HG03066 (cell line): Measurements from ENCODE around the gene GRAMD2A.
A peak's percentile ranks its signal among the peaks of the same experiment; 100 is the strongest.

Source experiments
- ATAC-seq: cut with Tn5 transposase; IDR thresholded peaks from one replicate; pipeline ENCODE4 v1.9.1; 2021; ENCODE audit warnings: low read depth; ENCODE audit not compliant: unreplicated experiment

The GRAMD2A gene

DNA sequence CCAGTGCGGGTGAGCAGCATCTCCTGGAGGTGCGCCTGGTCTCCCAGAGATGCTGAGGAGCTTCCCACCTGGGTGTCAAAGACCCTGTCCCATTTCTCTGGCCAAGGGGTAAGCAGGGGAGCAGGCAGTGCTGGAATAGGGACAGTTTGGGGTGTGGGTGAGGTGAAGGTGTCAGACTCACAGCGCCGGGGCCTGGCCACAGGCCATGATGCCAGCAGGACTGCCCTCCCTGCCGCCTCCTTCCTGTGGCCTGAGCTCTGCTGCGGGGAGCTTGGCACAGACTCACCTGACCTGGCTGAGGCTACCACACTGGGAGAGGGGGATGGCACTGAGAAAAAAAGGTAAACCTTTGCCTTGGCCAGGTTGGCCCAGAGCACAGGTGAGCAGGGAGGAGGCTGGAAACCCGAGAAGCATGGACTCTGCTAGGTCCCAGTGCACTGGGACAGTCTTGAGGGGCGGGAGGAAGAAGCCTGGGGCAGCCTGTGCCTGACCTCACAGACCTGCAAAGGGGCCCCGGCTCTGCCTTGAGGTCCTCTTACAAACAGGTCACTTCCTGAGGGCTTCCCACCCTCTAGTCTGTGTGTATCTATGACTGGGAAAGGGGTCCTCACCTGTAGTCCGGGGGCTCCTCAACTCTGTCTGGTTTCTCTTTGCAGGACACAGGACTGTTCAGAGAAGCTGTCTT is 28.2 kb downstream of the GRAMD2A start:
- no peak for ATAC-seq

DNA sequence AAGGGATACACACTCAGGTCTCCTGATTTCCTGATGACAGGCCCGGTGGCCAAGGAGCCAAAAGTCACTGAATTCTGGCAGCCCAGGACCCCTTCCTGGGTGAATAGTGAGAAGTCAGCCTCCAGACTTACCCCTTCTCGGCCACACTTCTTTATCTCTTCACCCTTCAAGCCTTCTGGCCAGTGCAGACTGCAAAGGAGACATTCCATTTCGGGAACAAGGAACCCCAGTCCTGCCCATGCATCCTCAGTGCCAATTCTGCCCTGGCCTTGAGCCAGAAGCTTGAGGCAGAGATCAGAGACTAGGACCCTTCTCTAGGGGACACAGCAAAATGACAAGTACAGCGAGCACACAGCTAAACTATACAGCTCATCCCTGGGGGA is 28.8 kb downstream of the GRAMD2A start:
- ATAC-seq = no peak

DNA sequence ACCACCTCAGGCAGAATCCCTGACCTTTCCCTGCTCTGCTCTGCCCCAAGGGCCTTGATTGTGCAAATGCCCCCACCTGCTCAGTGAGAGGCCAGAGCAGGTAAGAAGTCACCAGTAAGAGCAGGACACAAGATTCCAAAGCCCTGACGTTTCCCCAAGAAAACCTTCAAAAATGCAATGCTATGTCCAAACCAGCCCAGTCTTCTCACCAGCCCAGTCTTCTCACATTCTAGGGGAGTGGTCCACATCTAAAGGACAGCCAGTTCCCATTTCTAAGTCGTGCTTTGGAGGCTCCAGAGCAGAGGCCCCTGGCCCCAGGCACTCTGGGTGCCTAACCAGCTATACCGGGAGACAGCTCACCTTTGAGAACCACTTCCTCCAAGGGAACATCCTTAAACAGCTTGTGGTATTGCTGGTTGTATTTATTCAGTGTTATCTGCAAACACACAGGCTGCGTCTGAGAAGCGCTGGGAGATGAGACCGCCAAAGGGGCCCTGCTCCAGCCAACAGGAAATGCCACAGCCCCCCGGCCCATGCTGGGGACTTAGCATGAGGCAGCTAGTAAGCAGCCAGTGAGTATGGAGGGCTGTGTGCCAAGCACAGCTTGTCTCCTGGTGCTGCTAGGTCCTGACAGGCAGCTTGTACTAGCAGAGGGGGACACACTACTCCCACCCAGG is 29.3 kb downstream of the GRAMD2A start:
- no peak for ATAC-seq

DNA sequence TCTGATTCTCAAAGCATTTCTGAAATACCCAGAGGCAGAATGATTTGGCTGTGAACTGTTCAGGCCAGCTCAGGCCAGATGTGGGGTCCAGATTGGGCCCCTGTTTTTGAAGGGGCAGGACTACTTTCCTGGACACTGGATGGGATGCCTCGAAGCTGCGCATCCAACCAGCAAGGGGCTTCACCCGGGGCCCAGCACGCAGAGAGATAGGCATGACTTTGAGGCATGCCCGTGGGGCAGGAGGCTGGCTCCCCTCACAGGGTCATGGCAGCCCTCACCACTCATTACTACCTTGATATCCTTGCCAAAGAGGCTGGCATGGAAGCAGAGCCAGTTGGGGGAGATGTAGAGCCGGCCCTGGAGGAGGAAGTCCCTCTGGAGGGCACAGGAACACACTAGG is 30.1 kb downstream of the GRAMD2A start:
- ATAC-seq = no peak

DNA sequence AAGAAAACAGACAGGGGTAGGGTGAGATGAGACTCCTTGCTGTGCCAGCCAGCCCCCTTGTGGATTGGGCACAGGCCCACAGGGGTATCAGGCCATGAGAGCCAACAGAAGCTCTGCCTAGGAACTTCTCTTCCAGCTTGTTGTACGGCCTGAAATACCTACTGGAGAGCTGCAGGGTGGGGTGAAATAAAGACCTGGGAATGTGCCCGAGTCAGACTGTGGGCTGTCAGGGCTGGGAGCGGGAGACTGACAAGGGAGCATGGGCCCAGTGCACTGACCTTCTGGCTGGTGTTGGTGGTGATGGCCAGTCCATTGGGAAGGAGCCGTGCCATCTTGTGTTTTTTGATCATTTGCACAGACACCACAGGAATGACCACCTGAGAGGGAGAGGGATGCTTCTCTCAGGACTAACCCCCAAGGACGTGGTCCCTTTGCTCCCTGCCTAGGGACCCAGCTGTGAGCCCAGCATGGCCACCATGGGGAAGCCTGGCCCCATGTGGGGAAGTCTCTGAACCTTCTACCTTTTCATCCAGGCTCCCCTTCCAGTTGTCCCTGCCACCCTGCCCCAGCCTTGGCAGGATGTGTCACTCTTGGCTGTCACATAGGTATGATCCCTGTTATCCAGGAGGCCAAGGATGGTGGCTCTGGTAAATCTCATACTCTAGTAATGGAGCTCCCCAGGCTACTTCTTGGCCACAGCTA is 30.7 kb downstream of the GRAMD2A start:
- ATAC-seq = no peak

DNA sequence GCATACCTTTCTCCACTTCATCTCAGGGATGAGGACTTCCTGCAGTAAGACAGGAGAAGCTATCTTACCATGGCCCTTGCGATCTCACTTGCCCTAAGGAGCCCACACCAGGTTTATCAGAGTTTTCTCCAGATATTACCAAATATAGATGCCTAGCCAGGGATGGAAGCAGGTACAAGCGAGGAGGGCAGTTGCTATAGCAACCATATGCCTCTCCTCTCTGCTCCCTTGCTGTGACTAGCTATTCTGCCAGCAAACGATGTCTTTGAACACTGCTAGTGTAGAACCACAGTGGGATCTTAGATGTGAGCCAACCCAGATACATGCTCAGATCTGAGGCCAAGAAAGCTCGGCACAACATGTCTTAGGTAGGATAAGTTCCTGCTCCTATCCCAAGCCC is 33.9 kb downstream of the GRAMD2A start:
- no peak for ATAC-seq

DNA sequence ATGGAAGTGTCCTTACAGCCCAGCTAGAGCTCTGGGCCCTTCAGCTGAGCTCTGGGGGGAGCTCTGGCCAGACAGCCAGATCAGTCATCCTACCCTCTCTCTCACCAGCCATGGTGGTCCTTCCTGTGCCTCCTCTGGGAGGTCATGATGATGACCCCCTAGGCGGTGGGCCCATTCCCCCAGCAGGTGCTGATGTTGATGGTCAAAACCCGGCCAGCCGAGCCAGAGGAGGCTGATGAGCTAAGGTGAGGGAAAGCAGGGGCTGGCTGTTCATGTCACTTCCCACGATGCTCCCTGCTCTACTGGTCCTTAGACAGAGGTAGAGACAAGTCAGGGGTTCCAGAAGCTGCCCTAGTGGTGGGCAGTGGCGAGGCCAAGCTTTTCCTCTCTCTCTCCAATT is 35.0 kb downstream of the GRAMD2A start:
- ATAC-seq = no peak

DNA sequence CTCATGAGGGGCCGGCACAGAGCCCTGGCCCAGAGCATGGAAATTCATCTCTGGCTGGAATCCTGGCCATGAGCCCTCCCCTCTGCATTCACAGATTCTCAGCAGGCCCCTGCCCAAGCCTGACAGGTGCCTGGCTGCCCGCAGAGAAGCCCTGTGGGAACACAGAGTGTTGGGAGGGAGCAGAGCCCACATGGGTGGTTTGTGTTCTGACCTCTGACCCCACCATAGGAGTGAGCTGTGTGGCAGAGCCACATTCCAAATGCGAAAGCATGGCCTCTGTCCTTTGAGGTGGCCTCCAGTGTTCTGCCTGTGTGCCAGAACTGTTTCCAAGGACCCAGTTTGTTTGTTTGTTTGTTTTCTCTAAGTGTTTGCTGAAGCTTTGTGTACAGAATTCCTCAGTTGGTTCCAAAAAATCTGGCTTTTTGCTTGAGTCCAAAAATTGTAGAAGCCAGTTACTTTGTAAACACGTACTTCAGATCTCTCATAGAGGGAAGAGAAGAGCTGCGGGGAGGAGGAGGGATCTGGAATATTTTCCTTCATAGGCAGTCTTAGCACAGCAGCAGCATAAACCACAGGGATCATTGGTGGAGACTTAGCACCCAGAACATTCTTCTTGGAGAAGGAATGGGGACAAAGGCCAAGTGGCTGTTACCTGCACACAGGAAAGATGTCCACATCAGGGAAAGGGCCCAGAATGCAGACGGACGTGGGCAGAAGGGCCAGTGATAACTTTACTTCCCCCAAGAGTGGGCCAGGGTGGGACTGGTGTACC is 36.0 kb downstream of the GRAMD2A start:
- ATAC-seq = no peak

DNA sequence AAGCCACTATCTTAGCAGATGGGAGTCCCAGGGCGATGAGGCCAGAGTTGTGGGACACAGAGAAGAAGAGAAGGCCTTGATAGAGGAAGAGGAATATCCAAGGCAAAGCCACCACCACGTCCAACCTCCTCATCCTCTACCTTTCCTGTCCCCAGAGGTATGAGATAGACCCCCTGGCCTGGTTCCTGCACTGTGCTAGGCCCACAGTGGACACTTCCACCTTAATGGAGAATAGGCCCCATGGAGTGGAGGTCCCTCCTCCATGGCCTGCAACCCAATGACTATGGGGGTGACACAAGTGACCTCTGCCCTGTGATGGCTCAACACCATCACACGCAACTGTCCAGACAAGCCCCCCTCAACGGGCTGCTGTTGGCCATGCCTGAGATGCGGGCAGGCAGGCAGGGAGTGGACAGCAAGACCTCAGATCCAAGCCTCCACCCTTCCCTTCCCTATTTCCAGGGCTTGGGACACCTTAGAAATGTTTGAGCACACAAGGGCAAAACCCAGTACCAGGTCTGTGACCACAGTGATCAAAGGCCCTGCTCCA is 36.8 kb downstream of the GRAMD2A start:
- ATAC-seq = no peak

DNA sequence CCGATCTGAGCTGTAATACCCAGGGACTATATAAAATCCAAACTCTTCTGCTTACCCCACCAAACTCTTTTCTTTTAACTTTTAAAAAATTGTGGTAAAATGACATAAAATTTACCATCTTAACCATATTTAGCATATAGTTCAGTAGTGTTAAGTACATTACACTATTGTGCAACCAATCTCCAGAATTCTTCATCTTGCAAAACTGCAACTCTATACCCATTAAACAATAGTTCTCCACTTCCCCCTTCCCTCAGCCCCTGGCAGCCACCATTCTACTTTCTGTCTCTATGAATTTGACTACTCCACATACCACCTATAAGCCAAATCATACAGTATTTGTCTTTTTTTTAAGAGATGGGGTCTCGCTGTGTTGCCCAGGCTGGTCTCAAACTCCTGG is 40.7 kb downstream of the GRAMD2A start:
- ATAC-seq = no peak

DNA sequence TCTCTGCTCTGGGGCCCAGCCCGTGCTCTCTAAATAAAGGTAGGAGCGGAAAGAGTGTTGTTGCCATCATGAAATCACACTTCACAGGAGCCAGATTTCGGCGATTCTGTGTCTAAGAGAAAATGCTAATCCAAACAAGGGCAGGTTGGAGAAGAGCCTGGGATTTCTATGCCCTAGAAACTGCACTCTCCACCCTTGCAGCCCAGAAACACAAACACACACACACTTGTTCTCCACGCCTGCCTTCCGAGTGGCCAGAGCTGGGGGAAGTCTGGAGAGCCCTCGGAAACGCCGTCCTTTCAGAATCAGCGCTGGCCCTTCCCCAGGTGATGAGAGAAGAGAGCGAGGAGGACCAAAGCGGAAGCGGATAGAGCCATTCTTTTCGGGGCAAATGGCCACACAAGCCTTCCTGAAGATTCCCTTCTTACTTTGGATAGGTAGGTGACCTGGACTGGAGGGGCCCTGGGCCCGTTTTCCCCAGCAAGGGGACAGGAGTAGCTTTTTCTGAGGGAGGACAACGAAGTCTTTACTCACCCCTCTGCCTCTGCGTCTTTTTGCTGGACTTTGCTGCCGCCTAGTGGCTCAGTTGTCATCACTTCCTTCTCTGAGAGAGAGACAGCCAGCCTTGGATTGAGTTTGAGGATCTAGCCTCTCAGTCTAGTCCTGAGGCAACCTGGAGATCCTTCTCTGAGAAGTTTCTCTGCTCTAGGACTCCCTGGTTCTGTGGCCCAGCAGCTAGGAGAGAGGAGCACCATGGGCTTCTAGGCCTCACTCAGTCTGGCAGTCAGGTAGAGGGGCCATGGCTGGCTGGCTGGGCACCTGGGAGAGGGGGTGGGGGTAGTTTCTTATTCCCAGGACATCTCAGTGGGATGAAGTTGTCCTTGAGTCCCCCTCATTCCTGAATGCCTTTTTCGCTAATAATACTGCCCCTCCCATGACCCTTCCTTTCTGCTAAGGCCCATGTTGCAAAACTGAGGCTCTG is 41.7 kb downstream of the GRAMD2A start:
- no peak for ATAC-seq

DNA sequence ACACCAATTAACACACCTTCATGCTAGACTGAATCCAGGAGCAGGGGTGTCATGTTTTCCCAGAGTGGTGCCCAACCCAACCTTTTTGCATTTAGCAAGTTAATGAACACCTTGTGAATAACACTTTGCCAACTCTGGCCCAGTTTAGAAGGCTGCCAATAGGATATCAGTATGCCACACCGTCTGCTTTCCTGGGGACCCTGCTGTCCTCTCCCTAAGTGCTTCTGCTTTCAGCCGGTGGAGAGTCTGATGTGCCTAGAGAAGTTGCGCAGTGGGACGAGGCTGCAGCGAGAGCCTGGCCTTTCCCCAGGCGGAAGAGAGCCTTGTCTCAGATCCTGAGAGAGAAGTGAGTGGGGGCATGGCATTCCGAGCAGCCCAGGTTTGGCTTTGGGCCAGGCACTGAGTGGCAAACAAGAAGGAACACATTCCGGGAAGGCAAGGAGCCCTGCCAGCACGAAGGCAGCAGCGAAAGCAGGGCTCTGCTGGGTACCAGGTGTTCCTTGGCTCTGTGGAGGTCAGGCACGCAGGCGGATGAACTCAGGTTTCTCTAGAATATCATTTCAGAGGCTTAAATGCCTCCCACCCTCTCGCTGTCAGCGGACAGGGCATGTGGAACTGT is 42.5 kb downstream of the GRAMD2A start:
- no peak for ATAC-seq

DNA sequence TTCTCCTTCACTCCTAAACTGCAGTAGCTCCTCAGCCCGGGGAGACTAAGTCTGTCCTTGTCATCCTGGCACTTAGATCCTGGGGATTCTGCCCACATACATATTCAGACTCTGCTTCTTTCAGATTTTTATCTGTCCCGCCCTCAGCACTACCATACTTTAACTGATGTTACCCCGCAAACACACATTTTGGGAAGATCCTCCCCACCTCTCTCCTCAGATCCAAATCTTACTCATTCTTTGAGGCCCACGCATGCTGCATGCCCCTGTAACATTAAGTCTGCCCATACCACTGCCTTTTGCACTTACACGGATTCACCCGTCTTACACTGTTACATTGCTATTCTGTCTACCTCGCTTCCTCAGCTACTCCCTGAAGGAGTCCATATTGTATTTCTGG is 43.3 kb downstream of the GRAMD2A start:
- ATAC-seq = no peak

DNA sequence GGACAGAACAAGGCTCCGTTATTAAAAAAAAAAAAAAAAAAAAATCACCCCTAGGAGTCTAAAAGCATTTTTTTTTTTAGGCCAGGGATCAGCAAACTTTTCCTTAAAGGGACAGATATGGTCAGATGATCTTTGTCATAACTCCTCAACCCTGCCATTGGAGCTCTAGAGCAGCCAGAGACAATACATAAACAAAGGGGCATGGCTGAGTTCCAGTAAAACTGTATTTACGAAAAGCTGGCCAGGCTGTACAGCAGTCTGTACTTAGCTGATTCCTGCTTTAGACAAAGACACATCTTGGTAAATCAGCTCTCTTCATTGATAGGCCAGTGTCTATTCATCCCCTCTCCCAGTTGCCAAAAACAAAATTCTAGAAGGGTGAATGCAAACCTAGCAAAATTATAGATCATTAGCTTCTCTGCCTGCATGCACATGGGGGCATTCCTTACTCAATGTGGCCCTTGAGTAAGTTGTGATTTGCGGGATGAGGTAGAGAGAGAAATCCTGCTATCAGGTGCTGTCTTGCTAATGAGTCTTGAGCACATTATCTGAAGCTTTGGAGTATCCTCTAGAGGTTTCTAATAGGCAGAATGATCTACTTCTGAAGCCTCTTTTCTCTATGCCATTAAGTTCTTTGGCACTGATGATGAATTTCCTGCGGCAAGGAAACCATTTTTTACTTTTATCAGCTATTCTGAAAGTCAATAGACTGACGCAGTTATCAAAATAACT is 44.2 kb downstream of the GRAMD2A start:
- no peak for ATAC-seq

DNA sequence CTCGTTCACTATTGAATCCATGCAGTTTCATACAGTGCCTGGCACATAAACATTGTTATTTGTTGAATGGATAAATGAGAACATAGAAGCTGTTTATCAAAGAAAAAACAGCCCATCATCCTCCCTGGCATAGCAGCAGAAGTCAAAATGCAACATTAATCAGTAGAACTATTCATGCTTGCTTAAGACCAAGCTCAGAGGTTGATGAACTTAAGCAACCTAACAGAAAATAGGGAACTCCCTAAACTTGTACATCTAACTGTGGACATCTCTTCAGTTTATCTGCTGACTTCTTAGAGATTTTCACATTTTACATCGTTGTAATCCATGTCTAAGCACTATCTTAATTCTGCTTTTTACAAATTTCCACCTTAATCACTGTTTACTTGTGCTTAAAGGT is 50.2 kb downstream of the GRAMD2A start:
- ATAC-seq = no peak

DNA sequence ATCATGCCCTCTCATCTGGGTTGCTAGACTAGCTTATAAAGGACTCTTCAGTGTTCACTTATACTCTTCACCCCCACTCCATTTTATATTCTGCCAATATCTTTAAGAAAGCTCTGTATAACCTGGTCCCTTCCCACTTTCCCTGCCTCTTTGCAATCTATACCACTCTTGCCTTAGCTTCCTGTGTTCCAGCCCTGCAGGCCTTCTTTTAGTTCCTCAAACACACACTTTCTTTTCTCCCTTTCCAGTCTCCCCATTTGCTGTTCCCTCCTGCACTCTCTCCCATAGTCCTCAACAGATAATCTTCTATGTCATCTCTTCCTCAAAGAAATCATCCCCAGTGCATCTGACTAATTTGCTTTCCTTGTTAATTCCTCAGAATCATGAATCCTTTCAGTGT is 50.7 kb downstream of the GRAMD2A start:
- ATAC-seq = no peak

DNA sequence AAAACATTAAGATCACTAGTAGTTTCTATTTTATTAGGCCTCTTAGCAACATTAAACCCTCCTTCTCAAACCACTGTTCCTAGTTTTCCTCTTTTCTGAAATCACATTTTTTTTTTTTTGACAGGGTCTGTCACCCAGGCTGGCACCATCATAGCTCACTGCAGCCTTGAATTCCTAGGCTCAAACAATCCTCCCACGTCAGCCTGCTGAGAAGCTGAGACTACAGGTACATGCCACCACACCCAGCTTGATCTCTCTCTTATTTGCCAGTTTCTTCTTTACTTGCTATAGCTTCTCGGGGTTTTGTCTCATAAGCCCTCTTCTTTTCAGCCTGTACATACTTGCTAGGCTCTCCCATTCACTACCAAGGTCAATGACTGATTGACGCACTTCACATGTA is 51.4 kb downstream of the GRAMD2A start:
- no peak for ATAC-seq

DNA sequence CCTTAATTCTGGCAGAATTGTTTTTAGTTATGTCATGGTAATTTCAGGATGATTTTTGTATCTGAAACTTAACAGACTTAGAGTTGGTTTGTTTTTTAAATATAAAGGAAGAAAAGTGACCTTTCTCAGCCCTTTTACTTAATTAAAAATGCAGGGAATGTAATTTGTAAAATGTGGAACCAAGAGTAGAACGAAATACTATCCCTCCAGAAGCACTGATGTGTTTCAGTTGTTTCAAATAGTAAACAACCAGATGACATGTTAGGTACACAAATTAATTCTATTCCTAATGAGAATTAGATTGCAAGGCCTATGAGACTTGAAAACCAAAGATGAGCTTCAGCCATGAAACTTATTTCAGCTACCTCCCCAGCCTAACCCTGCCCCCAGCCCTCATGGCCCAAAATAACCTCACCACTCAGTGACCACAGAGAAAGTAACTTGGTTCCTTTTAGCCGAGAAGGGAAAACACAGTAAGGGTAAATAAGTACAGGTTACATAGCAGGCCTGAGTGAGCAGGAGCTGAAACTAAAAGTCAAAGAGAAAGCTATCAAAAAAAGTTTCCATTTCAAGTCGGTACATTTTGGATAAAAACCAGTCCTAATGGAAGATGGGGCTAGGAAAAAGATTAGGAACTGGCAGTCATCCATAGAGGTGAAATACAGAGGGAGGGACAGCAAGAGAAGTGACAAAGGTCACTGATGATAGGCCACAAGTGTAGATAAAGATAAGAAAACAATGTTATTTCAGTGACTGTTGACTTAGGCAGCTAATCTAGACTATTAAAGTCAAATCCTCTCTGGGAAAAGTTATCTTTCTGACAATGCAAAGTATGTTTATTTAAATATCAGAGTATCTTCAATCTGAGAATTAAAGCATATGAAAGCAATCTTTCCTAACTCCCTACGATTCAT is 56.2 kb downstream of the GRAMD2A start:
- ATAC-seq = peak; percentile 100
